IPS-NIHi7 (cell line): Measurements from ENCODE around the gene NRGN.
A peak's percentile ranks its signal among the peaks of the same experiment; 100 is the strongest.

Source experiments
- DNase-seq: peaks from one replicate; pipeline ENCODE4 v3.0.0; 2012; ENCODE audit warnings: mixed read lengths; ENCODE audit errors: extremely low spot score

Gene NRGN

DNA sequence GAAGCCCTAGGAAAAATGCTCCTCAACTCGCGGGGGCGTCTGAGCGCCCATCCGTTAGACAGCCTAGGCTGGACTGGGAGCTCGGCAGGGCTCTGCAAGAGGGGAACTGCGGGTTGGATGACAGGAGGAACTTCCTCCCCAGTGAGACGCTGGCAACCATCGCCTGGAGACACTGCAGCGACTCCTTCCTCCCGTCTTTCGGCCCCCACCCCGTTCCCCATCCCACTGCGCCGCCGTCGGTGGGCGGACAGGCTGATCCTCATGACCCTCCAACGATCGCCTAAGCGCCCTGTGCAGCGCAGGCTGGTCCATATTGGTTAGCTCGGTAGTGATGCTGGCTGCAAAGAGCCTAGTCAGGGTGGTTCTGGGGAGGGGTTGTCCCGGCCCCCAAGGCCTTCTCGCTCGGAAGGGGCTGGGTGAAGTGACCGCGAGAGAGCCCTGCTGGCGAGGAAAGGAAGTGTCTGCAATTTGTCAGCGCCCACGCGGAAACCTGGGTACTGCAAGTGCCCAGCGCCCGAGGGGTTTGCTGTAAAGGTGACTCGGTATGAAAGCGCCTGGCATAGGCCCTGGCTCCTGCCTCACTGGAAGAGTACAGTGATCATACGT lies 638 bp downstream of the NRGN start:
- no peak for DNase-seq

DNA sequence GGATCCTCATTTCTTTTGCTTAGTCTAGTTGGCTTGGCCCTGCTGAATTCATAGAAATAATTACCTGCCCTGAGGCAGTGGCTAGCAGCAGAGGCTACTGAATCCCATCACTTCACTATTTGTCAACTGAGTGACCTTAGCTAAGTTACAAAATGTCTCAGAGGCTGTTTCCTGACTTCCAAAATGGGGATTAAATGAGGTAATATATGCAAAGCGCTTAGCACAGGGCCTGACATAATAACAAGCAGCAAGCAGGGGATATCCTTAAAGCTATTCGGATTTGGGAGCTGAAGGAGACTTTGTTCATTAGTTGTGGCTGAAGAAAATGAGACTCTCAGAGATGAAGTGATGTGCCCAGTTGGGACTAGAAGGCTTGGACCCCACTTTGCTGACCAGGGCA lies 2.8 kb downstream of the NRGN start:
- no peak for DNase-seq

DNA sequence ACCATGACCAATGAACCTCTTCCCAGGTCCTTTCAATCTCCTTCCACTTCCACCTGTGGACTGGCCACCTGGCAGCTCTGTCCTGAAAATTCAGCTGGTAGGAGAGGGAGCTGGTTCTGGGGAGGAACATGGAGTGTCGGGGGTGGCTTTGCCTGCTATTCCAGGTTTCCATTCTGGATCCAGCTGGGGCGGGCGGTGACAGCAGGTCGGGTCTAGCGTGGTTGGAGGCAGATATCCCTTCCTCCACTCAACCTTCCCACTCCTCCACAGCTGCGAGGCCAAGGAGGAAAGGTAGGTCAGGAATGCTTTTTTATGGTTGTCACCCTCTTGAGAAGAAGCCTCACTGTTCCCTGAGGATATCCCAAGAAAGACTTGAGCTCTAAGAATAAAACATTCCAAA lies 3.3 kb downstream of the NRGN start:
- DNase-seq = no peak

DNA sequence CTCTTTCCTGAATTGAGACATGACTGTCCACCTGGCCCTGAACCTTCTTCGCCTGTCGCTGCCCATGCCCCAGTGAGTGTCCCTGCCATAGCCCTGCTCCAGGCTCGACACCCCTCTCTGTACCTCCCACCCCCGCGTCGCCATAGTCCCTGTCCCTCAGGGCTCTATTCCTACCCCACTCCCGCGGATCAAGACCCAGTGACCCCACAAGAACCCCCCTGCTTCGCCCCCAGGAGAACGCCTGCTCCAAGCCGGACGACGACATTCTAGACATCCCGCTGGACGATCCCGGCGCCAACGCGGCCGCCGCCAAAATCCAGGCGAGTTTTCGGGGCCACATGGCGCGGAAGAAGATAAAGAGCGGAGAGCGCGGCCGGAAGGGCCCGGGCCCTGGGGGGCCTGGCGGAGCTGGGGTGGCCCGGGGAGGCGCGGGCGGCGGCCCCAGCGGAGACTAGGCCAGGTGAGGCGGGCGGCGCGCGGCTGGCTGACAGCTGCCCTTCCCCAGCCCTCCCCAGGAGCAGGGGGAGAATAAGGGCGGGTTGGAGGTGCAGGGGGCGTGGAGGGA lies 5.6 kb downstream of the NRGN start:
- no peak for DNase-seq

DNA sequence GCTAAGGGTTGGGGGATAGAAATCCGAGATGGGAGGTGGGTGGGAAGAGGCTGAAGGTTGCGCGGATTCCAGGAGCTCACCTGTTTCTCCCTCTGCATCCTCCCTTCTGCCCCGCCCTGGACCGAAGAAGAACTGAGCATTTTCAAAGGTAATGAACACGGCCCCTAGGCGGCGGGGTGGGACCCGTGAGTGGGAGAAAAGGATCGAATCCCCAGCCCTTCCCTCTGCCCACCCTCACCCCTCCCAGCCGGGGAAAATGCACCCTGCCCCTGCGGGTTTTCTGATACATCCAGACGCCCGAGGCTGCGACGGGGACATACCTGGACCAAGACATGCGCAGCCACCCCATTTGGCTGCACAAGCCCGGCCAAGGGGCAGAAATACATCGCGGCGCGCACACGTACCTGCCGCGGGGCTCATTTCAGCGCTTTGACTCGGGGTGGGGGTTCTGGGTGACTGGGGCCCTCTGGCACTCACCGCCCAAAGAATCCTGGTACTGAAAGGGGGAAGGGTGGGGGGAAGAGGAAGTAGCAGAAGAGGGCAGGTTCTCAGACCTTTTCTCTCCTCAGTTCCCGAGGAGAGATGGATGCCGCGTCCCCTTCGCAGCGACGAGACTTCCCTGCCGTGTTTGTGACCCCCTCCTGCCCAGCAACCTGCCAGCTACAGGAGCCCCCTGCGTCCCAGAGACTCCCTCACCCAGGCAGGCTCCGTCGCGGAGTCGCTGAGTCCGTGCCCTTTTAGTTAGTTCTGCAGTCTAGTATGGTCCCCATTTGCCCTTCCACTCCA lies 6.3 kb downstream of the NRGN start:
- DNase-seq = peak; percentile 40

DNA sequence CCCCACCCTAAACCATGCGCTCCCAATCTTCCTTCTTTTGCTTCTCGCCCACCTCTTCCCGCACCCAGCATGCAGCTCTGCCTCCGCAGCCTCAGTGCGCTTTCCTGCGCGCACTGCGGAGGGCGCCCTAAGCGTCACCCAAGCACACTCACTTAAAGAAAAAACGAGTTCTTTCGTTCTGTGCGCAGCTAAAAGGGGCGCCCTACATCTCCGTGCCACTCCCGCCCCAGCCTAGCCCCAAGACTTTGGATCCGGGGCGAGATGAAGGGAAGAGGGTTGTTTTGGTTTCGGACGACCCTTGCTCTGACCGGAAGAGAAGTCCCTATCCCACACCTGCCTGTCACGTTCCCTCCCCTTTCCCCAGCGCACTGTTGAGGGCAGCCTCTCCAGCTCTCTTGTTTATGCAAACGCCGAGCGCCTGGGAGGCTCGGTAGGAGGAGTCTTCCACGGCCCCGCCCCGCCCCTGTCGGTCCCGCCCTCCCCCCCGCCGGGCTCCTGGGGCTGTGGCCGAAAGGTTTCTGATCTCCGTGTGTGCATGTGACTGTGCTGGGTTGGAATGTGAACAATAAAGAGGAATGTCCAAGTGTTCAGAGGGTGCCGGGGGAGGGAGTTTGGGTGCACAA lies 7.0 kb downstream of the NRGN start:
- peak; percentile 91 for DNase-seq

DNA sequence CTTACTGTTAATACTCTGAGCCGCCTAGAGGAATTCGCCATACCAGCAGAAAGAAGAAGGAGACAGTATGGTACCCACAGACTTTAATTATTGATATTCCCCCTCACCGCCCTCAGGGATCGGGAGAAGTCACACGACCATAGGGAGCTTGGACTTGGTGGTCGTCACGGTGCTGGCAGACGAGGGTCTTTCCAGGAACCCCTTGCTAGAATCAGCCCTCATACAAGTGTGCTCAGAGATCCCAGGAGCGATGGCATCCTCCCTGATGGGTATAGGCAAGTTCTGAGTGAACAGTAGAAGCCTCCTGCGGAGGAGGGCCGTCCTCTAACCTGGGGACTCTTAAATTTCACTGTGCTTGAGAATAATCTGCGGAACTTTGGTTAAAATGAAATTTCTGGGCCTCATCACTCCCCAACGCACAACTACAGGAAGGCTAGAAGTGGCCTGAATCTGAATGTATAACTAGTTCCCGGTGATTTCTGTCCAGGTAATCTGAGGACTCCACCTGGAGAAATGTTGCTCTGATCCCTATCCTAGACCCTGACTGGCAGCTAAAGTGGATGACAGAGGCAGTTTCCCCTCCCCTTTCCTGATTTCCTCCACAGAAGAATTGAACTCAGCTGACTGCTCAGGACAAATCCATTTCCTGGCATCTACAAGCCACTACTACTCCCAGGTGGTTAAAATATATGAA lies 7.8 kb downstream of the NRGN start:
- no peak for DNase-seq

DNA sequence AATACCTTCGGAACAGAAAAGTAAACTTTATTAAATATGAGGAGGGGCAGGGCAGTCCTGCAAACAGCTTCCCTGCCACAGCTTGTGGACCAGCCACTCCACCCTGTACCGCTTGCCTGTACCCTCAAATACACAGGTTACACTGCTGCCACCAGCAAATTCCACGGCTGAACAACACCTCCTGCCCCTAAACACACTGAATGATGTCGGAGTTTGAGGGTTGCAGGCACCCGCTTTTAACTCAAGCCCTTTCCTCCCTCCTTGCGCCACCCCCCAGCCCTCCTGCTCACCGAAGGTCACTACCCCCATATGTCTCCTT lies 8.3 kb downstream of the NRGN start:
- no peak for DNase-seq

DNA sequence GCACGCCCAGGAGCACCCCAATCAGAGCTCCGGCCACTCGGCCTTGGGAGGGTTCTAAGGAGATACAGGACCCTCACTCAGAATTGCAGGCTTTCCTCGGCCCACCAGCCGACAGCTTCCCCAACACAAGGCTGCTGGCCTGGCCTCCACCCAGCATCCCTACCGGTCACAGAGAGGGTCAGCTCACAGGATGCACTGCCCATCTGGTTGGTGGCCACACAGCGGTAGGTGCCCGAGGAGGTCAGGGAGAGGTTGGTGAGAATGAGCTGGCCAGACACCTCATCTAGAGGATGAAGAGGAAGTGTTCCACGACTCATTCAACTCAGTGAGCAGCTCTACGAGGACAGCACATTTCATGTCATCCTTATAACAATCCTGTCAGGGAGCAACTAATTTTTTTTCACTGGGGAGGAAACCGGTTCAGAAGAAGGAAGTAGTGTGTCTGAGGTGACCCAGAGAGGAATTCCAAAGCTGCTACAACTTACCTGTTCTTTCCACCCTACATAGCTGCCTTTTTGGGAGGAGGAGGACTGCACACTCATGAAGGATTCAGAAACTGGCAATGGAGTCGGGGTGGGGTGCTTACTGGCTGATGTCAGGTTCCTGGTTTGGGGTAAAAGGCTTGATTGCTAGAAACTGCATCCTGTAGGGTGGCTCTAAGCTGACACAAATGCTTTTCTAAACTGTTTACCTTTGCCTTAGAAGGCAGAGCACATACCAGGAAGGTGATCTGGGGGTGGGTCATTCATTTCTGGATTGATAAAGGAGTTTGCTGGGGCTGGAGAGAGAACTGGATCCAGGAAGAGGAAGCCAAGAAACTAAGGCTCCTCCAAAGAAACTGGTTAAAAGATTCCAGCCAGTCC lies 9.0 kb downstream of the NRGN start:
- DNase-seq = no peak

DNA sequence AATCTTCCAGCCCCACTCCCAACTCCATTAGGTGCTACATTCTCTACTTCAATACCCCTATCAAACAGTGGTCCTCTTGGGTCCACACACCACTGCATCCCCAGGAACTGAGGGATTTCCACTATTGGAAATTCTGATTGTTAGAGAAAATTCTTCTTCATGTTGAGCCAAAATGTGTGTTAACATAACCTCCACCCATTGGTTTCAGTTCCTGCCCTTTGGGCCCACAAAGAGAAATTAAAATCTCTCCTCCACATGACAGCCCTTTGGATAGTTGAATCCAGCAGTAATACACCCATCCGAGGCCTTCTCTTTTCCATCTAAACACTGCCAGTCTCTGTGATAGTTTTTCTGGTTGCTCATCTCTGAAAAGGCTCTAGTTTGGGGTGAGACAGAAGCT lies 10.2 kb downstream of the NRGN start:
- no peak for DNase-seq

DNA sequence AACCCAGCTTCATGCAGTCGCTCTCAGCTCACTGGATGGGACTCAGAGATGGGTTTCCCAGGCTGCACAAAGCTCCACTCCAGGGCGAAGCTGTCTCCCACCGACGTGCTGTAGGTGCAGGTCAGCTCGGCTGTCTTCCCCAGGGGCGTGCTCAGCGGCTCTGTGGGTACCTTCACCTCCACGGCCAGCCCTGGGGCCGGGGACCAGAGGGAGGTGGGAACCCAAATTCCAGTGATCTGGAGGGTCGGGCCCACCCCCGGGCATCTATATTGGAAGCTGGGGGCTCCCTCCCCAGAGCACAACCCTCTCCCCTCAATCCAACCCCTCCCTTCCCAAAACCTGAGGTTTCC lies 11.6 kb downstream of the NRGN start:
- DNase-seq = no peak

DNA sequence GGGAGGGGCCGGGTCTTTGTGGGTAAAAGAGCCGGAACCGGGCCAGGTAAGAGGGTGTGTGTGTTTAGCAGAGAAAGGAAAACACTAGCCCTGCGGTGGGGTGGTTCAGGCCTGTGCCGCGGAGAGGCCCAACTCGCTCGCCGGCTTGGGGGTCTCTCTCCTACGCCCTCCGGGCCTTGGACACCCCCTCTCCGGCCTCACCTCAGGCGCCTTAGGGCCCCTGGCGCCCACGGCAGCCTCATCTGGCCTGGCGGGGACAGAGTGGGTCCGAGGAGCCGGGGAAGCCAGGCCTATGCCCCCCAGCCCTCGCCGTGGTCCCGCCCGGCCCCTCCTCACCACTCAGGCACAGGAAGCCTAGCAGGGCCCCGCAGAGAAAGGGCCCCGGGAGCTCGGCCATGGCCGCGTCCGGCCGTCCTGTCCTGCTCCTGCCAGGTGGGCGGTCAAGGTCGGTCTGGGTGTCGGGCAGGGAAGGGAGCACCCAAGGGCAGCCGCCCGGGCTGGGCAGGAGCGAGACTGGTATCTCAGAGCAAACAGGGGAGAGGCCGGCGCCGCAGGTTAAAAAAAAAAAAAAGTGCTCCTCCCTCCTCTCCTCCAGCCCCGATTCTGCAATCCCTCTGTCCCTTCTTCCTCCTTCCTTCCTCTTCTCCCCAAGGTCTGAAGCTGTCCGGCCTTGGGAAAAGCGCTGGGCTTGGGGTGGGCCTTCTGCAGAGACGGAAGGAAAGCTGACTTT lies 12.2 kb downstream of the NRGN start, which contains the start of gene VSIG2:
Gene VSIG2, minus strand, starts transcription at position 515 of the 730 bp plus-strand sequence. Its CDS starts 118 bp downstream, at position 397.
- DNase-seq = no peak

DNA sequence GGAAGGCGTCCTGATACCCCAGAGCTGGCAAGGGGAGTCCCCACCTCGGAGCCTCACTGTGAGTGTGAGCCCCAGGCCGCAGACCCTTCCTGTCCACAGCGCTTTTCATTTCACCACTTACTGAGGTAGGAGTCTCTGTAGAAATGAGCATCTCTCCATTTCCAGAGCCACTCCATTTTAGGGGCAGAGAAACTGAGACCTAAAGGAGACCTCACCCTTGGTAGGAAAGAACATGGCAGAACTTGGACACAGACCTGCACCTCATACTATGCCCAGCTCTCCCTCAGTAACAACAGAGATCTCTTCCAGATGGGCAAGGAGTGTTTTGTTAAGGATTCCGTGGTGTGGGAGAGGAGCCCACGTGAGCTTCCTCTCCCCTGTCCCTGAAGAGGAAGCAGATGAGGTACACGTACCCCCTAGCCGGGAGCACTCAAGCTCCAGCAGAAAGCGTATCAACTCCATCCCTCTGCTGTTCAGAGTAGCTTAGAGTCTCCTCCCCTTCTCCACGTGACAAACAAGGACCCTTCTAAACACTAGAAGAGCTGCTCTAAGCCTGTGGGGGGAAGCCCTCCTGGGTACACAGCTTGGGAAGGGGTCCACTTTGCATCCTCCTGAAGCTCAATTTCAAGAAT lies 12.8 kb downstream of the NRGN start:
- no peak for DNase-seq

DNA sequence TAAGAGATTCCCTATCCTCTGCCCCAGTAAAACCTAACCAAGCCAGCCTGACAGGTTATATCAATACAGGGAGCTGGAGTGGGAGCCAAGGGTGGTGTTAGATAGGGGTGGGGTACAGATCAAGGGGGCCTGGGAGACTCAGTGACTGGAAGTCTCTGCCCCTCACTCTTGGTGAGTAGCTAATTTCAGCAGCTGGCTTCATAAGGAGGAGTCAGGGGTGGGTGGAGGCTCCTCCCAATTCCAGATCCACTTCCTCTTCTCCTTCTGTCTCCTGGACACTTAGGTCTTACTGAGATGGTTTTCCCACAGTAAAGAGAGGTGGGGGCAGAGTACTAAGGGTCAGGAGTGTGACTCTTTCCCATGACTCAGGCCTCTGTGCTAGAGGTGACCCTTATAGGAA lies 13.5 kb downstream of the NRGN start:
- DNase-seq = no peak

DNA sequence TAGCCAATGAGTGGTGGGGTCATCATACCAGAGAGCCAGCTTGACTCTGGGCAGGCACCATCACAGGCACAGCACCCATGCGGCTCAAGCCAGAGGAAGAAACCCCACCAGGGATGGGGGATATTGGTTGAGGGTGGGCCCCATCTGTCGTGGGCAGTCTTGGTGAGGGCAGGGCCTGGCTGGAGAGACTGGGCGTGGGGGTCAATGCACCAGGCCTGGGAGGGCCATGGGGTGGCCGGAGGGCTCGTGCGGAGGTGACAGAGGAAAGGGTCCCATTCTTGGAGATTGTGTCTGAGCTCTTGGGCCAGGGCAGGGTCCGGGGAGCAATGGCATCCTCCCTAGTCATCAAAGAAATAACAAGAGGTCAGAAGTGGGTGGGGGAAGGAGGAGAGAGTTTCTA lies 13.9 kb downstream of the NRGN start:
- DNase-seq = no peak

DNA sequence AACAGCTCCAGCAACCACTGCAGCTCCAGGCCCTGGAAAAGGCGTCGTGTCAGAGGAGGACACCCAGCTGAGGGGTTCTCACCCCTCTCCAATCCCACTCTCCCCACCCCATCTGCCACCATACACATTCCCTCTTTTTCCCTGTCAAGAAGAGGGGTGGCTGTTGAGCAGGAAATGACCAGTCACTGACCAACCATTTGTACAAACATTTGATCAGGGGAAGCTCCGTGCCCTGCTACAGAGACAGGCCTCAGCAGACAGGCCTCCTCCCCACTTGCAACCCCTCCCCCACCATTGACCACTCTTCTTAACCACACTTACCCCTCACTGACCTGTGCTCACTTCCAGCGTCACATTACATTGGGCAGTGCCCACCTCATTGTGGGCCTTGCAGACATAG lies 14.6 kb downstream of the NRGN start:
- DNase-seq = no peak

DNA sequence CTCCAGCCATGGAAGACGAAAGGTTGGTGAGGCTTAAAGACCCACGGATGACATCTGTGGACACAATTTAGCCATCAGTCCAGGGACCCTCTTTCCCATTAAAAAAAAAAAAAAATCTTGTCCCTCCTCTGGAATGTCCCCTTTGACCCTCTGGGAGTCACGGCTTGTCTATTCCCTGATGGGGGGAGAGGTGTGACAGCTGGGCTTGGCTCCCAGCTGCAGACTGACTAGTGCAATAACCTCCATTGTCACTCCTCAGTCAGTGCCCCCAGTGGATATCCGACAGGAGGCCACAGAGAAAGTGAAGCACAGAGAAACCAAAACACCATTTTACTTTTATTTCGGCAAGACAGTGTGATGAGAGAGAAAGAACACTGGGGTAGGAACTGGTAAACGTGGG lies 15.0 kb downstream of the NRGN start:
- no peak for DNase-seq

DNA sequence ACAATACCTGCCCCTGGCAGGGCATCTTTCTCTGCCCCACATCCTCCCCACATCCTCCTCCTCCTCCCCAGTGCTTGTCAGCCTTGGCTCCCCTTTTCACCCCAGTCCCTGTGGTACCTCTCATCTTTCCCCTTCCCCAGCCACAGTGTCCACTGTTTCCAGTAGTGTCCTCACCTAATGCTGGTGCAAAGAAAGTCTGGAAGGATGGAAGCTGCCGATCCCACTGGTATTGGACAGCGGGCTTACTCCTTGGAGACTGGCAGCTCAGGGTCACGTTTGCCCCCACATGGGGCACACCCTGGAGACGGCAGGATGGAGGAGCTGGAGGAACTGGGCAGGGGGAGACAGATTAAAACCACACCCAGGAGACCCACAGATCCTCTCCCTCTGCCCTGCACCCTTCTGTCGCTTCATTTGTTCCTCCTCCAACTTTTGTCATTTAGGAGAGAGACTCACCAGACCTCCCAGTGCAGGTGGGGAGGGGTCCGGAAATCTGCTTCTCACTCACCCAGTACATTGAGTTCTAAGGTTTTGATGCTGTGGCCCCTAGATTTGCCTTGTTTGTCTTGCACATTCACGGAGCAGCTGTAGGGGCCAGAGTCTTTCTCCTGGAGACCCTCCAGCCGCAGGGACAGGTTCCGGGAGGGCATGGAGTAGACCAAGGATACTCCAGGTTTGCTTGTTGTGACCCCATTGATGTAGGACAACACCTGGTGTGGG lies 16.5 kb downstream of the NRGN start:
- DNase-seq = no peak

DNA sequence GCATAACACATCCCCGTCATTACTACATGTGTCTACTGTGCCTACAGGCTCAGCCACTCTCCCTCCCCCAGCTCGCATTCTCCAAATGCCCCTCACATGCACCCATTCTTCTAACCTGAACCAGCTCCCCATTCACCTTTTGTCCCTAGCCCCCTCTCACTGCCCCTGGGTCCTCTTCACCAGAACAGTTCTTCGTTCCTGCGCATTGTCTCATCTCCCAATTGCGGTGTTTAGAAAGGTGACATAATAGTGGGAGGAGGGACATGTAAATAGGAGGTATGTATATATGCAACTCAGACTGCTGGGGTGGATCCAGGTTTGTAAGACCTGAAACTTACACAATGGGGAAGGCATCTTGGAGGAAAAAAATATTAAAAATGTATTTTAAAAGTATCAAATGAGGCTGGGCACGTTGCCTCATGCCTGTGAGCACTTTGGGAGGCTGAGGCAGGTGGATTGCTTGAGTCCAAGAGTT lies 17.0 kb downstream of the NRGN start:
- DNase-seq = no peak

DNA sequence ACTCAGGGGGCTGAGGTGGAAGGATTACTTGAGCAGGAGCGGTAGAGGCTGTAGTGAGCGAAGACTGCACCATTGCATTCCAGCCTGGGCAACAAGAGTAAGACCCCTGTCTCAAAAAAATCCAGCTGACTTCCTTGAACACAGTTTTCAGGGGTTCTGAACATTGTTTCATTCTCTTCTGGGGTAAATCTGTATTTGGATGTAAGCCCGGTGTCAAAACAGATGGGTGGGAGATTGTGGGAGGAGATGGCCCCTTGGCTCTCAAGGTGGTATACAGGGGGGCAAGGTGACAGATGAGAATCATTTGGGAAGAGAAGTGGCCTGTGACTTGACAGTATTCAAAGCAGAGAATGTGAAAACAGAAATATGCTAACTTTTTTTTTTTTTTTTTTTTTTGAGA lies 17.6 kb downstream of the NRGN start:
- no peak for DNase-seq
